GM23248 (cell line): ENCODE data around the gene CD244. TPM values are rescaled to one million over a fixed set of nuclear protein-coding genes. Genes with fewer than 3 reads are reported as not detected.

ENCODE experiments used
- DNase-seq: peaks from one replicate; pipeline ENCODE4 v3.0.0-alpha.2; 2015
- H2AFZ ChIP-seq: fragments of 200-600 bp; sonication (generic); 2 replicates; pipeline ENCODE4 v1.6.1; 2016; ENCODE audit warnings: antibody characterized with exemption
- H3F3A ChIP-seq: fragments of 200-600 bp; sonication (generic); 2 replicates; pipeline ENCODE4 v1.6.1; 2016; ENCODE audit warnings: mild to moderate bottlenecking, antibody characterized with exemption, mixed run types; ENCODE audit not compliant: insufficient read depth
- H3K27ac ChIP-seq: fragments of 200-600 bp; sonication (generic); 2 replicates; pipeline ENCODE4 v1.5.1; 2016; ENCODE audit warnings: mild to moderate bottlenecking
- H3K27me3 ChIP-seq: fragments of 200-600 bp; sonication (generic); replicated peaks from 2 replicates; pipeline ENCODE4 v1.6.1; 2016; ENCODE audit warnings: mild to moderate bottlenecking; ENCODE audit not compliant: insufficient read depth
- H3K36me3 ChIP-seq: fragments of 200-600 bp; sonication (generic); 2 replicates; pipeline ENCODE4 v1.6.1; 2016; ENCODE audit warnings: low read depth, mild to moderate bottlenecking
- H3K4me1 ChIP-seq: fragments of 200-600 bp; sonication (generic); 2 replicates; pipeline ENCODE4 v1.6.1; 2016; ENCODE audit warnings: mild to moderate bottlenecking; ENCODE audit not compliant: insufficient read depth
- H3K4me2 ChIP-seq: fragments of 200-600 bp; sonication (generic); one replicate; pipeline ENCODE4 v1.6.1; 2016; ENCODE audit warnings: mild to moderate bottlenecking; ENCODE audit not compliant: unreplicated experiment
- H3K4me3 ChIP-seq: fragments of 200-600 bp; sonication (generic); 2 replicates; pipeline ENCODE4 v1.5.1; 2016; ENCODE audit warnings: mild to moderate bottlenecking
- H3K79me2 ChIP-seq: fragments of 200-600 bp; sonication (generic); 2 replicates; pipeline ENCODE4 v1.6.1; 2016; ENCODE audit warnings: mild to moderate bottlenecking; ENCODE audit not compliant: insufficient read depth
- H3K9ac ChIP-seq: fragments of 200-600 bp; sonication (generic); 2 replicates; pipeline ENCODE4 v1.6.1; 2016; ENCODE audit warnings: mild to moderate bottlenecking
- H3K9me2 ChIP-seq: fragments of 200-600 bp; sonication (generic); 2 replicates; pipeline ENCODE4 v1.6.1; 2016; ENCODE audit warnings: mixed run types, mild to moderate bottlenecking, moderate library complexity; ENCODE audit not compliant: insufficient read depth
- H3K9me3 ChIP-seq: fragments of 200-600 bp; sonication (generic); one replicate; pipeline ENCODE4 v1.6.1; 2017; ENCODE audit warnings: low read depth
- H4K20me1 ChIP-seq: fragments of 200-600 bp; sonication (generic); 2 replicates; pipeline ENCODE4 v1.6.0; 2016; ENCODE audit not compliant: insufficient read depth
- EZH2 ChIP-seq: fragments of 200-600 bp; sonication (generic); IDR thresholded peaks from 2 replicates; pipeline ENCODE4 v1.6.1; 2018; ENCODE audit warnings: antibody characterized with exemption, mild to moderate bottlenecking; ENCODE audit not compliant: insufficient read depth, poor library complexity, severe bottlenecking
- EZH2phosphoT487 ChIP-seq: fragments of 200-600 bp; sonication (generic); IDR thresholded peaks from 2 replicates; pipeline ENCODE4 v1.6.1; 2018; ENCODE audit warnings: antibody characterized with exemption, moderate library complexity, mild to moderate bottlenecking, low read depth; ENCODE audit not compliant: insufficient read depth
- WGBS, 2 experiments: methylation state at CpG; one replicate each; pipeline ENCODE4 v1.1.6; 2015 to 2017; ENCODE audit warnings: low lambda C conversion rate in 2 of 2, low coverage in 1 of 2; ENCODE audit errors: missing lambda C conversion rate in 2 of 2; 5-methylcytosine and 5-hydroxymethylcytosine counted together
- in situ Hi-C: fragments of 300-500 bp; cut with MboI; formaldehyde crosslinking; loops from 2 replicates; pipeline ENCODE4 v1.15.0; 2020
- polyA plus RNA-seq: library from polyadenylated mRNA; unstranded; fragments of >200 nt; fragmentation: Nextera tagmentation; extraction: Ambion mirVana; gene quantifications from 2 replicates; pipeline ENCODE4 v1.2.1, GENCODE V29; 2016
- total RNA-seq: library from RNA; depleted of rRNA; stranded (reverse); fragments of >200 nt; shearing (Covaris generic); gene quantifications from 2 replicates; pipeline ENCODE4 v1.2.3, GENCODE V29; 2014

The CD244 gene
- total and polyA plus RNA-seq, 2 experiments from 2014 or later = not detected

DNA sequence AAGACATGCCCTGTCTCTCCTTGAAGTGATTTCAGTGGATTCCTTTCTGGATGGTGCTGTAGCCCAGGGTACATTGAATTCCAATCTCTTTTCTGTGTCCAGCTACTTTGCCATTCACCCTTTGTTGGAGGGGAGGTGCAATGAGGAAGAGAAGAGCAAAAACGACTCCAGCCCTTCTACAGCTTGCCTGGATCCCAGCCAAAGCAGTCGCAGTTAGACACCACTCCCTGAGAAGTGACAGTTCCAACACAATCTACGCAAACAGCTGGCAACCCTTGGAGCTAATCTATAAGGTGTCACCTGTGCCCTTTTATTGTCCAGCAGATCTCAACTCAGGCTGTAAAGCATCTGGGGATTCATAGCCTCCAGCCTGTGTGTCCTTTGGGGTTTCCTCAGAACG lies 4.6 kb downstream of the CD244 start:
- Histone ChIP-seq H3K9ac (no peak overlapping the region), H2AFZ (no peak overlapping the region), H3K4me3 (no peak overlapping the region), H3K27me3 (no peaks in the 10 kb centered on the region), H3K4me1 (no peaks in the 10 kb centered on the region), H3K9me3 (no peaks in the 10 kb centered on the region), H3K9me2 (no peaks in the 10 kb centered on the region), H3F3A (no peaks in the 10 kb centered on the region), H3K36me3 (no peaks in the 10 kb centered on the region), H3K27ac (no peak overlapping the region), H3K79me2 (no peaks in the 10 kb centered on the region), H4K20me1 (no peaks in the 10 kb centered on the region), H3K4me2 (no peak overlapping the region)
- TF ChIP-seq EZH2 = no peak
- WGBS, 2 experiments = 14 to 23% methylated on average over 4 of the region's 4 CpGs
- in situ Hi-C loops = no loop called here
- no peak for DNase-seq

DNA sequence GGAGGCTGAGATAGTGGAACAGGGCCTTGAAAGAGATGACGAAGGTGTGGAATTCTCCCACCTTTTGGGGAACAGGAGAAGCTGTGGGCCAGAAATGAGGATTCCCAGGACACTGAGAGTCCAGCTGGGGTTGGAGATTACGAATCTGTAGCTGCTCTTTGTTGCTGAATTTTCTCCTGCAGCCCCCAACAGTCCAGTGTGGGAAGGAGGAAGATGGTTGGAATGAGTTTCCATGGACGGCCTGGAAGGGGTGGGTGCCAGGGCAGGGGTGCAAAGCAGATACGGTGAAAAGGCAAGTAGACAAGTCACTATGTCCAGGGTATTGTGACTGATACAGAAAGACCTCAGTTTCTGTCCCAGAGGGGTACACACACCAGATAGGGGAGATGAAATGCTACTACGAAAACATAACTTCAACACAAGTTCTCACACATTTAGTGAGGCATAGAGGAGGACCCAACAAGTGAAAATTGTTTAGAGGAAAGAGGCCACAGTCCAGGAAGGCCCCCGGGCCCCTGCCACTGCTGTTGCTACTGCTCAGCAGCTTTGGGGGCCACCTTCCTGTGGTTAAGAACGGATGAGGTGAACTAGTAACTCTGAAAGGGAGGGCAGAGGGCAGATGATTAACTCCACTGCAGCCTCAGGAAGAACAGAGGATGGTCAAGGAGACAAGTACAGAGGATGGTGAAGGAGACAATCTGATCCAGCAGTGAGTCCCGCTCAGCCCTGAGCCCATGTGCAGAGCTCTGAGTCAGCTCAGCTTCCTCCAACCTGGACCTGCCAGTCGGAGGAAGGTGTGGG lies 7.3 kb downstream of the CD244 start:
- no peak overlapping the region for H3K27ac ChIP-seq
- H4K20me1 ChIP-seq = no peaks in the 10 kb centered on the region
- H3K27me3 ChIP-seq = no peaks in the 10 kb centered on the region; the same call in 1 of the 2 replicates
- H3K4me1 ChIP-seq = no peaks in the 10 kb centered on the region
- H3K79me2 ChIP-seq = no peaks in the 10 kb centered on the region
- no peaks in the 10 kb centered on the region for H3K36me3 ChIP-seq
- H3K4me3 ChIP-seq = no peak overlapping the region
- no peak overlapping the region for H3K4me2 ChIP-seq
- TF ChIP-seq EZH2phosphoT487 = no peak
- TF ChIP-seq EZH2 = no peak
- H3F3A ChIP-seq = no peaks in the 10 kb centered on the region
- H3K9ac ChIP-seq = no peak overlapping the region
- no peaks in the 10 kb centered on the region for H3K9me3 ChIP-seq
- WGBS, 2 experiments = 15 to 17% methylated on average over 9 of the region's 9 CpGs
- DNase-seq = no peak
- H3K9me2 ChIP-seq = no peaks in the 10 kb centered on the region
- in situ Hi-C loops = no loop called here
- no peak overlapping the region for H2AFZ ChIP-seq

DNA sequence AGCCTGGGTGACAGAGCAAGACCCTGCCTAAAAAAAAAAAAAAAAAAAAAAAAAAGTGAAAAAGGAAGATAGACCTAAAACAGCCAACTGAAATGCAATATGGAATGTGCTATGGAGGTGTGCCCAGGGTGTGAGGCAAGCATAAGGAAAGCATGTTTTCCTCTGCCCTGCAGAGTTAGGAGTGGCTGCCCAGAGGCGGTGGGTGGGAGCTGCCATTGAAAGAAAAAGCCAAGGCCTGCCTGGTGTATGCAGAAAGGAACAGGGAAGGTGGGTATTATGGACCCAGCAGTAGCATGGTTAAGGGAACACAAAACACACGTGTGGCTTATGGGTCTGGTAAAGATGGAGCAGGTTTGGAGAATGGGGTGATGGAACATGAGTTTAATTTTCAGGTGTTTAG lies 8.9 kb downstream of the CD244 start:
- Histone ChIP-seq H3K27ac (no peak overlapping the region), H3K79me2 (no peaks in the 10 kb centered on the region), H3K9ac (no peak overlapping the region), H3K9me3 (no peaks in the 10 kb centered on the region), H4K20me1 (no peaks in the 10 kb centered on the region), H3K4me1 (no peaks in the 10 kb centered on the region), H3K9me2 (no peaks in the 10 kb centered on the region), H3K27me3 (no peaks in the 10 kb centered on the region; the same call in 1 of the 2 replicates), H2AFZ (no peak overlapping the region), H3K36me3 (no peaks in the 10 kb centered on the region), H3K4me2 (no peak overlapping the region), H3F3A (no peaks in the 10 kb centered on the region), H3K4me3 (no peak overlapping the region)
- no peak for DNase-seq
- TF ChIP-seq EZH2 (no peak), EZH2phosphoT487 (no peak)
- WGBS, 2 experiments = 12 to 13% methylated on average over 2 of the region's 2 CpGs
- in situ Hi-C loops = no loop called here

DNA sequence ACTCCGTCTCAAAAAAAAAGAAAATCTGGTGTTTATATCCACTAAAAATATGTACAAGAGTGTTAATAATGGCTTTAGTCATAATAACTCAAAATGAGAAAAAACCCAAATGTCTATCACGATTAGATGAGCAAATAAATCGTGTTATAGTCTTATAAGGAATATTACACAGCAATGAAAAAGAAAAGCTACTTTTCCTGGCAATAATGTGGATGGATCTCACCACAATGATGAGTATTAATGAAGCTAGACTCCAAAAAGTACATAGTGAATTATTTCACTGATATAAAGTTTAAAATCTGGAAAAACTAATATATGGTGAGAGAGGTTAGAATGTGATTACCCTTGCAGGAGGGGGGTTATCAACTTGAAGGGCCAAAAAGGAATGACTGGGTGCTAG lies 9.7 kb downstream of the CD244 start:
- no peak for DNase-seq
- no peaks in the 10 kb centered on the region for H4K20me1 ChIP-seq
- no peaks in the 10 kb centered on the region for H3K9me2 ChIP-seq
- H3K4me1 ChIP-seq = no peaks in the 10 kb centered on the region
- H3K9me3 ChIP-seq = no peaks in the 10 kb centered on the region
- no peak for TF ChIP-seq EZH2phosphoT487
- TF ChIP-seq EZH2 = no peak
- no peaks in the 10 kb centered on the region; the same call in 1 of the 2 replicates for H3K27me3 ChIP-seq
- H3K4me2 ChIP-seq = no peak overlapping the region
- no peaks in the 10 kb centered on the region for H3F3A ChIP-seq
- H3K36me3 ChIP-seq = no peaks in the 10 kb centered on the region
- in situ Hi-C loops = no loop called here
- H3K4me3 ChIP-seq = no peak overlapping the region
- no peak overlapping the region for H3K27ac ChIP-seq
- no peak overlapping the region for H3K9ac ChIP-seq
- WGBS, 2 experiments = 24 to 26% methylated on average over 3 of the region's 3 CpGs
- H3K79me2 ChIP-seq = no peaks in the 10 kb centered on the region
- no peak overlapping the region for H2AFZ ChIP-seq
